ENCODE data around the gene FNDC7. TPM values are rescaled to one million over a fixed set of nuclear protein-coding genes. Genes with fewer than 3 reads are reported as not detected.

The FNDC7 gene
- polyA plus RNA-seq, 1 of the 3 experiments (the other 2 are of a cell fraction): 0.02 TPM

GRCh38 chr1:108753363-108753762 lies 40.7 kb downstream of the FNDC7 start:
- 80% methylated on average over 3 of the region's 3 CpGs for WGBS (ENCODE audit: low lambda C conversion rate)
- POLR2A ChIA-PET: no interaction called here

GRCh38 chr1:108758796-108759195 lies 46.1 kb downstream of the FNDC7 start:
- POLR2A ChIA-PET: no interaction called here
- DNase-seq: no peak
- peaks cover 13% of the 10 kb centered on the region for H3F3A ChIP-seq (replicated peaks; ENCODE audit: insufficient read depth)
- H3K36me3 ChIP-seq (replicated peaks in 1 of 2; ENCODE audit: control insufficient read depth in 1 of 2, insufficient read depth in 2 of 2, low read length in 1 of 2): peaks cover 77 to 84% of the 10 kb centered on the region in 2 experiments
- no peak overlapping the region for H3K9ac ChIP-seq
- no peaks in the 10 kb centered on the region for H3K9me2 ChIP-seq
- H3K27me3 ChIP-seq (ENCODE audit: insufficient read depth): no peaks in the 10 kb centered on the region
- H3K4me1 ChIP-seq (ENCODE audit: control insufficient read depth in 1 of 2, insufficient read depth in 2 of 2, low read depth in 1 of 2, low read length in 1 of 2): no peaks in the 10 kb centered on the region
- no peak overlapping the region for H3K27ac ChIP-seq (ENCODE audit: low read depth in 2 of 2, low read length in 1 of 2)
- TF ChIP-seq, protein P1, sequence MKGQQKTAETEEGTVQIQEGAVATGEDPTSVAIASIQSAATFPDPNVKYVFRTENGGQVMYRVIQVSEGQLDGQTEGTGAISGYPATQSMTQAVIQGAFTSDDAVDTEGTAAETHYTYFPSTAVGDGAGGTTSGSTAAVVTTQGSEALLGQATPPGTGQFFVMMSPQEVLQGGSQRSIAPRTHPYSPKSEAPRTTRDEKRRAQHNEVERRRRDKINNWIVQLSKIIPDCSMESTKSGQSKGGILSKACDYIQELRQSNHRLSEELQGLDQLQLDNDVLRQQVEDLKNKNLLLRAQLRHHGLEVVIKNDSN (IDR thresholded peaks at IDR 0.05; ENCODE audit: borderline replicate concordance, low read depth): no peak
- TF ChIP-seq EP300 (IDR thresholded peaks at IDR 0.05; ENCODE audit: borderline replicate concordance in 1 of 2, low read depth in 1 of 2, low read length in 1 of 2) (no peak), REST (IDR thresholded peaks at IDR 0.05; ENCODE audit: low read depth, low read length) (no peak), RAD21 (IDR thresholded peaks at IDR 0.05; ENCODE audit: low read length) (no peak), GABPA (IDR thresholded peaks at IDR 0.05; ENCODE audit: low read depth) (no peak), IRF3 (IDR thresholded peaks at IDR 0.05; ENCODE audit: low read depth, low read length) (no peak), RCOR1 (IDR thresholded peaks at IDR 0.05; ENCODE audit: low read length) (no peak), TCF12 (IDR thresholded peaks at IDR 0.05) (no peak), NFIC (IDR thresholded peaks at IDR 0.05; ENCODE audit: borderline replicate concordance) (no peak), GATA2 (CRISPR knock-in tag; IDR thresholded peaks at IDR 0.05) (no peak)
- CTCF ChIA-PET: no interaction called here
- no peak overlapping the region for H2AFZ ChIP-seq (ENCODE audit: low read depth)
- no peak overlapping the region for H3K4me2 ChIP-seq
- H3K4me3 ChIP-seq (ENCODE audit: low read depth in 2 of 2, low read length in 1 of 2): no peak overlapping the region
- H3K9me3 ChIP-seq: no peaks in the 10 kb centered on the region
- H4K20me1 ChIP-seq (ENCODE audit: insufficient read depth): no peaks in the 10 kb centered on the region
- peaks cover 3% of the 10 kb centered on the region for H3K79me2 ChIP-seq (ENCODE audit: insufficient read depth)

More at GRCh38 chr1:108753363-108753762, 40.7 kb downstream of the FNDC7 start:
- no peak overlapping the region for H3K4me3 ChIP-seq (ENCODE audit: low read depth in 2 of 2, low read length in 1 of 2)
- H3K9me2 ChIP-seq: no peaks in the 10 kb centered on the region
- H3K79me2 ChIP-seq (ENCODE audit: insufficient read depth): peaks cover 39% of the 10 kb centered on the region
- CTCF ChIA-PET: interaction anchor here (1.3 to 1.4 kb wide), 2 partner anchors 78 to 145 kb away, joined by 4 to 7 read pairs; no protein-coding TSS in a partner anchor
- no peak for DNase-seq
- peaks cover 9% of the 10 kb centered on the region for H4K20me1 ChIP-seq (ENCODE audit: insufficient read depth)
- H3K27me3 ChIP-seq (ENCODE audit: insufficient read depth): no peaks in the 10 kb centered on the region
- H3K9me3 ChIP-seq: no peaks in the 10 kb centered on the region
- peaks cover 10% of the 10 kb centered on the region for H3F3A ChIP-seq (replicated peaks; ENCODE audit: insufficient read depth)
- no peak overlapping the region for H3K9ac ChIP-seq
- H3K27ac ChIP-seq (ENCODE audit: low read depth in 2 of 2, low read length in 1 of 2): no peak overlapping the region
- H3K4me2 ChIP-seq: no peak overlapping the region
- no peaks in the 10 kb centered on the region; a peak in 1 of 4 replicates for H3K4me1 ChIP-seq (ENCODE audit: control insufficient read depth in 1 of 2, insufficient read depth in 2 of 2, low read depth in 1 of 2, low read length in 1 of 2)
- peaks cover 57 to 69% of the 10 kb centered on the region in 2 experiments for H3K36me3 ChIP-seq (replicated peaks in 1 of 2; ENCODE audit: control insufficient read depth in 1 of 2, insufficient read depth in 2 of 2, low read length in 1 of 2)
- TF ChIP-seq JUND (IDR thresholded peaks at IDR 0.05): no peak
- TF ChIP-seq, protein P1 (IDR thresholded peaks at IDR 0.05; ENCODE audit: borderline replicate concordance, low read depth): no peak
- no peak for TF ChIP-seq REST (IDR thresholded peaks at IDR 0.05; ENCODE audit: low read depth, low read length)
- no peak overlapping the region for H2AFZ ChIP-seq (ENCODE audit: low read depth)

Measured in SK-N-SH (cell line).